MM.1S (cell line): ENCODE results near the gene MET.

Experiments used
- EZH2 ChIP-seq: fragments of 300-600 bp; sonication (generic); optimal IDR thresholded peaks from 2 replicates; pipeline ENCODE3; 2017; ENCODE audit warnings: low read depth, mild to moderate bottlenecking, antibody characterized with exemption, low read length, mixed read lengths
- EZH2phosphoT487 ChIP-seq: fragments of 300-600 bp; sonication (generic); IDR thresholded peaks from 2 replicates; pipeline ENCODE4 v1.6.1; 2018; ENCODE audit warnings: antibody characterized with exemption, low read length
- TF ChIP-seq, protein P1 (sequence below): fragments of 300-600 bp; sonication (generic); IDR thresholded peaks from 2 replicates; pipeline ENCODE4 v1.5.1; 2016; ENCODE audit warnings: antibody characterized with exemption, low read length, mixed read lengths

DNA sequence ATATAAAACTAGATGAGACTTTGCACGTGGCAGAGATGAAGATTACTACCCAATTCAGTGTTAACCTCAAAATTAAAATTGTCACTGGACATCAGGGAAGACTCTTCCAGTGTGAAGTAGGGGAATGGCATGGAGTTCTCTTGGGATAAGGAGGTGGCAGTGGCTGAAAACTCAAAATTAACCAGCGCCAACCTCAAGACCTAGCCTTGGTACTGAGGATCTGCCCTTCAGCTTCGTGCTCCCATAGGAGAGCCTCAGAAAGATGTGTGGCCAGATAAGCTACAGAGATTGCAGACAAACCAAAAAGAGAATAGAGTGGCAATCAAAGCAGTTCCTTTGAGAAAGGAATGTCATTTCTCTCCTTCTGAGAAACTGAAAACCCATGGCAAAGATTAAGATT, 143.0 kb downstream of the MET start:
- TF ChIP-seq, protein P1, sequence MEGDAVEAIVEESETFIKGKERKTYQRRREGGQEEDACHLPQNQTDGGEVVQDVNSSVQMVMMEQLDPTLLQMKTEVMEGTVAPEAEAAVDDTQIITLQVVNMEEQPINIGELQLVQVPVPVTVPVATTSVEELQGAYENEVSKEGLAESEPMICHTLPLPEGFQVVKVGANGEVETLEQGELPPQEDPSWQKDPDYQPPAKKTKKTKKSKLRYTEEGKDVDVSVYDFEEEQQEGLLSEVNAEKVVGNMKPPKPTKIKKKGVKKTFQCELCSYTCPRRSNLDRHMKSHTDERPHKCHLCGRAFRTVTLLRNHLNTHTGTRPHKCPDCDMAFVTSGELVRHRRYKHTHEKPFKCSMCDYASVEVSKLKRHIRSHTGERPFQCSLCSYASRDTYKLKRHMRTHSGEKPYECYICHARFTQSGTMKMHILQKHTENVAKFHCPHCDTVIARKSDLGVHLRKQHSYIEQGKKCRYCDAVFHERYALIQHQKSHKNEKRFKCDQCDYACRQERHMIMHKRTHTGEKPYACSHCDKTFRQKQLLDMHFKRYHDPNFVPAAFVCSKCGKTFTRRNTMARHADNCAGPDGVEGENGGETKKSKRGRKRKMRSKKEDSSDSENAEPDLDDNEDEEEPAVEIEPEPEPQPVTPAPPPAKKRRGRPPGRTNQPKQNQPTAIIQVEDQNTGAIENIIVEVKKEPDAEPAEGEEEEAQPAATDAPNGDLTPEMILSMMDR: no peak
- no peak for TF ChIP-seq EZH2
- no peak for TF ChIP-seq EZH2phosphoT487
